MM.1S (cell line): ENCODE measurements around the gene GPR139.

ENCODE experiments used
- DNase-seq: peaks from one replicate; pipeline ENCODE4 v3.0.0-alpha.2; 2015
- H2AFZ ChIP-seq: fragments of 300-600 bp; sonication (generic); 2 replicates; pipeline ENCODE4 v1.6.0; 2016; ENCODE audit warnings: antibody characterized with exemption, low read length
- H3F3A ChIP-seq: fragments of 300-600 bp; sonication (generic); 2 replicates; pipeline ENCODE4 v1.6.1; 2016; ENCODE audit warnings: mild to moderate bottlenecking, antibody characterized with exemption, low read length, moderate library complexity, mixed read lengths; ENCODE audit not compliant: insufficient read depth
- H3K27ac ChIP-seq: fragments of 300-600 bp; sonication (generic); 2 replicates; pipeline ENCODE4 v1.5.1; 2016; ENCODE audit warnings: mild to moderate bottlenecking, low read length
- H3K27me3 ChIP-seq: fragments of 300-600 bp; sonication (generic); replicated peaks from 2 replicates; pipeline ENCODE4 v1.6.0; 2016; ENCODE audit warnings: low read length; ENCODE audit not compliant: insufficient read depth
- H3K36me3 ChIP-seq: fragments of 300-600 bp; sonication (generic); replicated peaks from 2 replicates; pipeline ENCODE4 v1.6.1; 2016; ENCODE audit warnings: mild to moderate bottlenecking, low read length, mixed read lengths; ENCODE audit not compliant: insufficient read depth
- H3K4me1 ChIP-seq: fragments of 300-600 bp; sonication (generic); 2 replicates; pipeline ENCODE4 v1.6.1; 2016; ENCODE audit warnings: low read length, mixed read lengths
- H3K4me2 ChIP-seq: fragments of 300-600 bp; sonication (generic); 2 replicates; pipeline ENCODE4 v1.6.0; 2016; ENCODE audit warnings: low read depth, low read length
- H3K4me3 ChIP-seq: fragments of 300-600 bp; sonication (generic); 2 replicates; pipeline ENCODE4 v1.5.1; 2016; ENCODE audit warnings: low read length, mixed read lengths
- H3K79me2 ChIP-seq: fragments of 300-600 bp; sonication (generic); 2 replicates; pipeline ENCODE4 v1.6.1; 2016; ENCODE audit warnings: mixed run types, low read length, mixed read lengths
- H3K9ac ChIP-seq: fragments of 300-600 bp; sonication (generic); 2 replicates; pipeline ENCODE4 v1.6.1; 2016; ENCODE audit warnings: low read length, mixed read lengths
- H3K9me2 ChIP-seq: fragments of 300-600 bp; sonication (generic); replicated peaks from 2 replicates; pipeline ENCODE4 v1.6.1; 2016; ENCODE audit warnings: mild to moderate bottlenecking, low read length, mixed read lengths; ENCODE audit not compliant: insufficient read depth
- H3K9me3 ChIP-seq: fragments of 300-600 bp; sonication (generic); replicated peaks from 2 replicates; pipeline ENCODE4 v1.6.1; 2016; ENCODE audit warnings: mild to moderate bottlenecking, low read length, mixed read lengths; ENCODE audit not compliant: insufficient read depth
- H4K20me1 ChIP-seq: fragments of 300-600 bp; sonication (generic); 2 replicates; pipeline ENCODE4 v1.6.1; 2016; ENCODE audit warnings: mild to moderate bottlenecking, low read length, moderate library complexity, mixed read lengths; ENCODE audit not compliant: insufficient read depth
- CTCF ChIP-seq: fragments of 300-600 bp; sonication (generic); IDR thresholded peaks from 2 replicates; pipeline ENCODE4 v1.5.1; 2016; ENCODE audit warnings: antibody characterized with exemption, low read length, mixed read lengths
- EZH2 ChIP-seq: fragments of 300-600 bp; sonication (generic); optimal IDR thresholded peaks from 2 replicates; pipeline ENCODE3; 2017; ENCODE audit warnings: low read depth, mild to moderate bottlenecking, antibody characterized with exemption, low read length, mixed read lengths
- EZH2phosphoT487 ChIP-seq: fragments of 300-600 bp; sonication (generic); IDR thresholded peaks from 2 replicates; pipeline ENCODE4 v1.6.1; 2018; ENCODE audit warnings: antibody characterized with exemption, low read length

GPR139 gene

GRCh38 chr16:20053336-20053735 is 20.4 kb downstream of the GPR139 start:
- H2AFZ ChIP-seq, result no peak overlapping the region
- H3K4me3 ChIP-seq, result no peak overlapping the region
- no peaks in the 10 kb centered on the region for H3F3A ChIP-seq
- H3K27me3 ChIP-seq, result no peaks in the 10 kb centered on the region
- no peaks in the 10 kb centered on the region for H3K9me2 ChIP-seq
- no peak overlapping the region for H3K9ac ChIP-seq
- no peaks in the 10 kb centered on the region for H3K79me2 ChIP-seq
- no peaks in the 10 kb centered on the region for H3K36me3 ChIP-seq
- H3K27ac ChIP-seq, result no peak overlapping the region
- H4K20me1 ChIP-seq, result no peaks in the 10 kb centered on the region
- no peak overlapping the region for H3K4me2 ChIP-seq
- no peaks in the 10 kb centered on the region for H3K4me1 ChIP-seq
- H3K9me3 ChIP-seq, result no peaks in the 10 kb centered on the region
- DNase-seq, result no peak
- TF ChIP-seq EZH2phosphoT487 (no peak), EZH2 (no peak), CTCF (no peak)

- no peak overlapping the region for H3K4me2 ChIP-seq
- no peaks in the 10 kb centered on the region for H3F3A ChIP-seq
- no peaks in the 10 kb centered on the region for H3K79me2 ChIP-seq
- H4K20me1 ChIP-seq, result no peaks in the 10 kb centered on the region
- H3K4me3 ChIP-seq, result no peak overlapping the region
- H3K4me1 ChIP-seq, result no peaks in the 10 kb centered on the region
- no peaks in the 10 kb centered on the region for H3K27me3 ChIP-seq
- H3K9me2 ChIP-seq, result no peaks in the 10 kb centered on the region
- TF ChIP-seq CTCF (no peak), EZH2phosphoT487 (no peak), EZH2 (no peak)
- no peak overlapping the region for H2AFZ ChIP-seq
- no peak overlapping the region for H3K9ac ChIP-seq
- H3K36me3 ChIP-seq, result no peaks in the 10 kb centered on the region
- DNase-seq, result no peak
- H3K9me3 ChIP-seq, result no peaks in the 10 kb centered on the region
- H3K27ac ChIP-seq, result no peak overlapping the region
Measured at GRCh38 chr16:20051611-20052010, 22.1 kb downstream of the GPR139 start.

- Histone ChIP-seq H3K27me3 (no peaks in the 10 kb centered on the region), H3K27ac (no peak overlapping the region), H3K79me2 (no peaks in the 10 kb centered on the region), H3K9me3 (no peaks in the 10 kb centered on the region), H3K9ac (no peak overlapping the region), H3K4me2 (no peak overlapping the region), H3K4me1 (no peaks in the 10 kb centered on the region), H4K20me1 (no peaks in the 10 kb centered on the region), H3K36me3 (no peaks in the 10 kb centered on the region), H3F3A (no peaks in the 10 kb centered on the region), H3K4me3 (no peak overlapping the region), H3K9me2 (no peaks in the 10 kb centered on the region), H2AFZ (no peak overlapping the region)
- no peak for DNase-seq
- TF ChIP-seq EZH2 (no peak), EZH2phosphoT487 (no peak), CTCF (no peak)
Measured at GRCh38 chr16:20051147-20051546, 22.5 kb downstream of the GPR139 start.
